HG02852 (cell line): Measurements from ENCODE around the gene ADAMTS4.

Source experiments
- ATAC-seq: cut with Tn5 transposase; IDR thresholded peaks from one replicate; pipeline ENCODE4 v1.9.1; 2021; ENCODE audit warnings: mild to moderate bottlenecking, moderate library complexity; ENCODE audit not compliant: unreplicated experiment

ADAMTS4 gene

DNA sequence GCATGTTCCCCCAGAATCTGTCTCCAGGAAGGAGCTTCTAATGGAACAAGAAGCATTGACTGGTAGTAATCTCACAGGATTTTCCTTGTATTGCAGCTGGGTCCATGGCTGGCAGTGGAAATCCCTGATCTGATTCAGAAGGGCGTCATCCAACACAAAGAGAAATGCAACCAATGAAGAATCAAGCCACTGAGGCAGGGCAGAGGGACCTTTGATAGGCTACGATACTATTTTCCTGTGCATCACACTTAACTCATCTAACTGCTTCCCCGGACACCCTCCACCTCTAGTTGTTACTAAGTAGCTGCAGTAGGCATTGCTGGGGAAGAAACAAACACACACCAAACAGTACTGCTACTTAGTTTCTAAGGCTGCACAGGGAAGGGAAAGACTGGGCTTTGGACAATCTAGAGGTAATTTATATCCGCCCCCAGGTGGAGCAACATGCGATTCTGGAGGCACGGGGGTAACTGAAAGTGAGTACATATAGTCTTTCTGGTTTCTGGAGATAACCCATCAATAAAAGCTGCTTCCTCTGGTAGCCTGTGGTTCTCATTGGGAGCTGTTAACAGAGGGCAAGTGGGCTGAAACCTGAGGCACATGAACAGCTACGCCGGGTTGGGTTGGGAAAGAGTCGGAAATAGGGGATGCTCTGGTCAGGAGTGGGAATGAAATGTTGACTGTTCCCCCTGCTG, 40.4 kb downstream of the ADAMTS4 start:
- ATAC-seq = no peak

DNA sequence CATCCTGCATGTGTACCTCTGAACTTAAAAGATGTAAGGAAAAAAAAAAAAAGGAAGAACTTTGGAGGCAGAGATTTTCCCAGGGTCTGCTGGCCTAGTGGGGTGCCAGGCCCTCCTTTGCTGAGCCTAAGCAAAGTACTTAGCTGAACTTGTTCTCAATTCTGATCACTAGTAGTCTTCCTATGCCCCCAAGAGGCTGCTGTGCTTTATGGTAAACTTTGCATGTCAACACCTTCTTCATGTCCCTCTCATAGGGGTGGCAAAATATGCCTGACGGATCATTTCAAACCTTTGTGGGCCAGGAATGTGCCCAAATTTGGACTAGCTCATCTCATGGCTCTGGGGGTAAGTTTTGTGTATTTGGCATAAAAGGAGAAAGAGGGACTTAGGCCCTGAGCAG, 41.0 kb downstream of the ADAMTS4 start:
- no peak for ATAC-seq

DNA sequence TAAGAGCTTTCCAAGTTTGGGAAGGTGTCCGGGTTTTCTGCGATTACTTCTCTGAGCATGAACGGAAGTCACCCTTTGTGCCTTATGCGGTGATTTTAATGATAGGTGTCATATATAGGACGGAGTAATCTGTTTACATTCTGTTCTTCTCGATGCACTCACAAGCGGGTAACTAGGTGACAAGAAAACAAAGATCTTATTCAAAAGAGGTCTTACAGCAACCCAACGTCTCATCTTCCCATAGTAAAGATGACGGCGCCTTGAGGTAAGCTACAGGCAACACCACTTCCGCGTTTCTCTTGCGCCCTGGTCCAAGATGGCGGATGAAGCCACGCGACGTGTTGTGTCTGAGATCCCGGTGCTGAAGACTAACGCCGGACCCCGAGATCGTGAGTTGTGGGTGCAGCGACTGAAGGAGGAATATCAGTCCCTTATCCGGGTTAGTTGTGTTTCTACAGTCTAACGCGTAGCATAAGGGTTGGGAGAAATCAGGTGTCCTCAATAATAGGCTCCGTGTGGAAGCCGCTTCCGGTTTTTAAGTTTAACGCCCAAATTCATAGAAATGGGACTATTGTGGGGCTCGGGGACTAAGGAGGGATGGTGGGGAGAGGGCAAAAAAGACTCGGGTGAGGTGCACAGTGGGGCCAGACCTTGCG, 45.0 kb downstream of the ADAMTS4 start, which contains the start of gene UFC1:
Gene UFC1 (plus strand): TSS at position 297 of the 656 bp plus-strand sequence. CDS start 20 bp downstream, at position 317.
- ATAC-seq = peak; percentile 86

DNA sequence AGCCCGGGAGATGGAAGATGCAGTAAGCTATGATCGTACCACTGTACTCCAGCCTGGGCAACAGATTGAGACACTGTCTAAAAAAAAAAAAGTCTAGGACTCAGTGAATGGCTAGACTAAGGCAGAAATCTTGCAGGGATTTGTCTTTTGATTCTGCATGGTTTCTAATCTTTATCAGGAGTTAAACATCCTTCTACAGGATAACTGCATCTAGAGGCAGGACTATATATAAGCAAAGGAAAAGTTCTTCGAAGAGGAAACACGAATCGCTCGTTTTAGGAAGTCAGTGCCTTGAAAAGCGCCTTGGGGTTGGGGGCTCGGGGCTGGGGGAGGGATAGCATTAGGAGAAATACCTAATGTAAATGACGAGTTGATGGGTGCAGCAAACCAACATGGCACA, 45.7 kb downstream of the ADAMTS4 start:
- ATAC-seq = no peak

DNA sequence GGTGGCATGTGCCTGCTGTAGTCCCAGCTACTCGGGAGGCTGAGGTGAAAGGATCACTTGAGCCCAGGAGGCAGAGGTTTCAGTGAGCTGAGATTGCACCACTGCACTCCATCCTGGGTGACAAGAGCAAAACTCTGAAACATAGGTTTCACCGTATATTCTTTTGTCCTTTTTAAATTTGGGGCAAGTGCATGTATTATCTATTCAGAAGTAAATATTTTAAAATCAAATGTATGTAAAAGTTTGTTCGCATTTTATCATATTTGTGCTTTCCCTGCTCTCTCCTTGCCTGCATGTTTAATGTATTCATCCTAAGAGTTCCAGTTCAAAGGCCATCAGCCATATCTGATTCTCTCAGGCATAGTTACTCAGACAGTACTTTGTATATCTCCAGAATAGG, 53.0 kb downstream of the ADAMTS4 start:
- ATAC-seq = no peak

DNA sequence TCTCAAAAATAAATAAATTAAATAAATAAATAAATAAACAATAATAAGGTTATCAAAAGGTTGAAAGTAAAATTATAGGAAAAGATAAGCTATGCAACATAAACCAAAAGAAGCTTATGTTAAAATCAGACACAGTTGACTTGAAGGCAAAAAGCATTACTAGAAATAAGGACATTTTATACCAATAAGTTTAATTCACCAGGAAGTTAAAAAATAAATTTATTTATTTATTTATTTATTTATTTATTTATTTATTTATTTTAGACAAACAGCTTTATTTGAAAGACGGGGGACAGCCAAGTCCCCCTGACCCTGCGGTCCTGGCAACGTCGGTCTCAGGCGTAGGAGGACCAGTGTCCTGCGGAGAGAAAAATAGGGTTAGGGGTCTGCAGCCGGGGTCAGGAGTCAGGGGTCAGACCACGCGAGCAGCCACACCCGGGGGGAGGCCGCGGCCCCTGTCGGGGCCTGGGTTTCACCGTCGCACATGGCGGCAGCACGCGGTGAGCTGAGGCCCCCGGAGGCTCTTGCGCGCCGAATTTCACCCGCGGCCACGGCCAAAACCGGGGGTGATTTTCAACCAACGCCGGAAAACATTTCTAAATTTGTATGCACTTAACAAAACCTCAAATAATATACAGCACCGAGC, 58.0 kb downstream of the ADAMTS4 start:
- no peak for ATAC-seq

DNA sequence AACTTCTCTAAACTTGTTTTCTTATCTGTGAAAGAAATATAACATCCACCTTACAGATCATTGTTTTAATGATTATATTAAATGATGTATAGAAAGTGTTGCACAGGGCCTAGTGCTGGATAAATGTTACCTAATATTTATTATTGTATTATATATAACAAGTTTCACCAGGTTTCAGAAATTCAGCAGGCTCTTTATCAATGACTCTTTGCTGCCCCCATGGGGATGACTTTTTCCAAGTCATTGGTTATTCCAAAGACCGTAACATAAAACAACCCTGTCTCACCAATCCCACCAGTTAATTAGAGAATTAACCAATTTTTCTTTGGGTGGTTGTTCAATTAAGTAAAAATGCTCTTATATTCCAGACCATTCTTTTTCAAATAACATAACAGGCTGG, 59.1 kb downstream of the ADAMTS4 start:
- ATAC-seq = no peak

DNA sequence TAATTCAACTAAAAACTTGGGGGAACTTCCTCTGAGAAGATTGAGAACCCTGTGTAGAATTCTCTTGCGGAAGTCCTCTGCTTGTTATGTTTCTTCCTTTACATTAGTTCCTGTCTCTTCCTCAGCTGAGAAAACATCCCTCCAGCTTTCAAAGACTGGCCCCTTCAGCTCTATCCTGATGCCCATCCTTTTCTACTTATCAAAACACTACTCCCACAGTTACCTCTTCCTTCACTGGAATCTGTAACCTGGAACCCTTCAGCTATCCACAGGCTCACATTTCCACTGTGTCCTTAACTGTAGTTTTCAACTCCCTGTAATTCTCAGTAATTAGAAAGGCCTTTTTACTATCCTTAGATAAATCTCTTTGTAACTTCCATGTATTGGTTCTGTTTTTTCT, 60.4 kb downstream of the ADAMTS4 start:
- ATAC-seq = no peak

DNA sequence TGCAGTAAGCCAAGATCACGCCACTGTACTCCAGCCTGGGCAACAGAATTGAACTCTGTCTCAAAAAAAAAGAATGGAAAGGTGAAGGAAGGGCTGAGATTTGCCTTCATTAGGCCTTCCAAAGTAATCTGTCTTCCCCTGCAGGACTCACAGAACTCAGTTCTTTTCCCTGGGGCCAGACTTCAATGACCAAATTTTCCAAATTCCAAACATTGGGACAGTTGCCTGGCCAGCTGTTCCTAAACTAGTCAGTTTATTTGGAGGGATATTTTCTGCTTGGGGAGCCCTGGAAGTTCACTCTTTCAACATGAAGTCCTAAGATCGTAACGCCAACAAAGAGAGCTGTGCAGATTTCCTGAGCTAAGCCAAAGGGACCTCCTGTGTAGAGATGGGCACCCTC, 61.0 kb downstream of the ADAMTS4 start:
- ATAC-seq = no peak
